HUES6 (cell line): ENCODE measurements around the gene SND1.

Experiments
- H3K27ac ChIP-seq: 2 replicates; pipeline ENCODE4 v1.7.0; 2013; ENCODE audit warnings: low read depth, mild to moderate bottlenecking, low read length, inconsistent platforms
- H3K27me3 ChIP-seq: 2 replicates; pipeline ENCODE4 v1.6.1; 2013; ENCODE audit warnings: low read length; ENCODE audit not compliant: control insufficient read depth, insufficient read depth
- H3K36me3 ChIP-seq: 2 replicates; pipeline ENCODE4 v1.6.1; 2013; ENCODE audit warnings: low read length; ENCODE audit not compliant: control insufficient read depth, insufficient read depth
- H3K4me1 ChIP-seq: 2 replicates; pipeline ENCODE4 v1.6.1; 2013; ENCODE audit warnings: low read length; ENCODE audit not compliant: control insufficient read depth, insufficient read depth
- H3K4me3 ChIP-seq: 2 replicates; pipeline ENCODE4 v1.5.1; 2013; ENCODE audit warnings: low read depth, low read length
- H3K9ac ChIP-seq: one replicate; pipeline ENCODE4 v1.6.1; 2013; ENCODE audit warnings: mild to moderate bottlenecking, low read length
- H3K9me3 ChIP-seq: 2 replicates; pipeline ENCODE4 v1.6.1; 2013; ENCODE audit warnings: low read depth, low read length; ENCODE audit not compliant: control insufficient read depth, insufficient read depth

Gene SND1

GRCh38 chr7:127927348-127927696, 275.3 kb downstream of the SND1 start:
- H3K27me3 ChIP-seq: no peaks in the 10 kb centered on the region
- H3K9ac ChIP-seq: no peak overlapping the region
- H3K4me3 ChIP-seq: no peak overlapping the region
- H3K27ac ChIP-seq: no peak overlapping the region
- H3K9me3 ChIP-seq: no peaks in the 10 kb centered on the region
- peaks cover 5% of the 10 kb centered on the region; the same call in 1 of the 2 replicates for H3K4me1 ChIP-seq
- H3K36me3 ChIP-seq: peaks cover 35% of the 10 kb centered on the region

- Histone ChIP-seq H3K27me3 (no peaks in the 10 kb centered on the region), H3K4me3 (no peak overlapping the region), H3K27ac (no peak overlapping the region), H3K9me3 (no peaks in the 10 kb centered on the region), H3K4me1 (peaks cover 5% of the 10 kb centered on the region; the same call in 1 of the 2 replicates), H3K9ac (no peak overlapping the region), H3K36me3 (peaks cover 37% of the 10 kb centered on the region)
Observed at GRCh38 chr7:127928222-127928621, 276.2 kb downstream of the SND1 start.

- Histone ChIP-seq H3K27me3 (no peaks in the 10 kb centered on the region), H3K4me3 (no peak overlapping the region), H3K9ac (no peak overlapping the region), H3K27ac (no peak overlapping the region), H3K4me1 (peaks cover 6% of the 10 kb centered on the region; the same call in 1 of the 2 replicates), H3K36me3 (peaks cover 37% of the 10 kb centered on the region), H3K9me3 (no peaks in the 10 kb centered on the region)
Observed at GRCh38 chr7:127928852-127929251, 276.9 kb downstream of the SND1 start.

- H3K27ac ChIP-seq: no peak overlapping the region
- no peak overlapping the region for H3K9ac ChIP-seq
- peaks cover 37% of the 10 kb centered on the region for H3K36me3 ChIP-seq
- no peak overlapping the region for H3K4me3 ChIP-seq
- H3K9me3 ChIP-seq: no peaks in the 10 kb centered on the region
- H3K4me1 ChIP-seq: peaks cover 8% of the 10 kb centered on the region; the same call in 1 of the 2 replicates
- H3K27me3 ChIP-seq: no peaks in the 10 kb centered on the region
Observed at GRCh38 chr7:127930341-127931328, 278.6 kb downstream of the SND1 start.

- no peaks in the 10 kb centered on the region for H3K27me3 ChIP-seq
- peaks cover 37% of the 10 kb centered on the region for H3K36me3 ChIP-seq
- H3K4me3 ChIP-seq: no peak overlapping the region
- H3K9me3 ChIP-seq: no peaks in the 10 kb centered on the region
- no peak overlapping the region for H3K27ac ChIP-seq
- H3K9ac ChIP-seq: no peak overlapping the region
- peaks cover 8% of the 10 kb centered on the region for H3K4me1 ChIP-seq
Observed at GRCh38 chr7:127932076-127932475, 280.1 kb downstream of the SND1 start.

GRCh38 chr7:127932496-127932895, 280.5 kb downstream of the SND1 start:
- Histone ChIP-seq H3K27me3 (no peaks in the 10 kb centered on the region), H3K4me1 (peaks cover 10% of the 10 kb centered on the region), H3K4me3 (no peak overlapping the region), H3K9me3 (no peaks in the 10 kb centered on the region), H3K9ac (no peak overlapping the region), H3K27ac (no peak overlapping the region), H3K36me3 (peaks cover 37% of the 10 kb centered on the region)

GRCh38 chr7:127933146-127933545, 281.2 kb downstream of the SND1 start:
- no peak overlapping the region for H3K4me3 ChIP-seq
- H3K9ac ChIP-seq: no peak overlapping the region
- H3K36me3 ChIP-seq: peaks cover 37% of the 10 kb centered on the region
- H3K4me1 ChIP-seq: peaks cover 10% of the 10 kb centered on the region
- no peaks in the 10 kb centered on the region for H3K9me3 ChIP-seq
- H3K27ac ChIP-seq: no peak overlapping the region
- H3K27me3 ChIP-seq: no peaks in the 10 kb centered on the region

GRCh38 chr7:127934711-127935110, 282.7 kb downstream of the SND1 start:
- H3K27me3 ChIP-seq: no peaks in the 10 kb centered on the region
- peaks cover 27% of the 10 kb centered on the region for H3K36me3 ChIP-seq
- no peaks in the 10 kb centered on the region for H3K9me3 ChIP-seq
- H3K4me1 ChIP-seq: peaks cover 10% of the 10 kb centered on the region
- H3K4me3 ChIP-seq: no peak overlapping the region
- no peak overlapping the region for H3K9ac ChIP-seq
- H3K27ac ChIP-seq: no peak overlapping the region

- Histone ChIP-seq H3K9me3 (no peaks in the 10 kb centered on the region), H3K36me3 (peaks cover 15% of the 10 kb centered on the region), H3K27ac (no peak overlapping the region), H3K4me1 (peaks cover 10% of the 10 kb centered on the region), H3K9ac (no peak overlapping the region), H3K4me3 (no peak overlapping the region), H3K27me3 (no peaks in the 10 kb centered on the region)
Observed at GRCh38 chr7:127935847-127936376, 283.9 kb downstream of the SND1 start.

- Histone ChIP-seq H3K27me3 (no peaks in the 10 kb centered on the region), H3K9ac (no peak overlapping the region), H3K36me3 (peaks cover 3% of the 10 kb centered on the region; the same call in 1 of the 2 replicates), H3K9me3 (no peaks in the 10 kb centered on the region), H3K4me1 (peaks cover 10% of the 10 kb centered on the region), H3K27ac (no peak overlapping the region), H3K4me3 (no peak overlapping the region)
Observed at GRCh38 chr7:127937066-127937680, 285.2 kb downstream of the SND1 start.

- Histone ChIP-seq H3K4me3 (no peak overlapping the region), H3K4me1 (peaks cover 10% of the 10 kb centered on the region), H3K9me3 (no peaks in the 10 kb centered on the region), H3K9ac (no peak overlapping the region), H3K36me3 (peaks cover 7% of the 10 kb centered on the region), H3K27ac (no peak overlapping the region), H3K27me3 (no peaks in the 10 kb centered on the region)
Observed at GRCh38 chr7:127938588-127938987, 286.6 kb downstream of the SND1 start.
